OCI-LY1 (cell line): ENCODE data around the gene NLN.

Experiments used
- H2AFZ ChIP-seq: fragments of 200-600 bp; sonication (generic), shearing (Covaris generic); 2 replicates; pipeline ENCODE4 v1.6.0; 2014; ENCODE audit warnings: antibody characterized with exemption, mild to moderate bottlenecking, low read length
- H3F3A ChIP-seq: fragments of 200-600 bp; sonication (generic), shearing (Covaris generic); 2 replicates; pipeline ENCODE4 v1.6.0; 2014; ENCODE audit warnings: mild to moderate bottlenecking, antibody characterized with exemption, low read length, moderate library complexity; ENCODE audit not compliant: insufficient read depth
- H3K27ac ChIP-seq: fragments of 200-600 bp; sonication (generic); 2 replicates; pipeline ENCODE4 v1.5.1; 2014; ENCODE audit warnings: low read length, mixed run types, mild to moderate bottlenecking, low read depth; ENCODE audit not compliant: poor library complexity, severe bottlenecking
- H3K27me3 ChIP-seq: fragments of 200-600 bp; sonication (generic); 2 replicates; pipeline ENCODE4 v1.6.0; 2014; ENCODE audit warnings: antibody characterized with exemption, mild to moderate bottlenecking, low read length, moderate library complexity; ENCODE audit not compliant: insufficient read depth
- H3K36me3 ChIP-seq: fragments of 200-600 bp; sonication (generic); 2 replicates; pipeline ENCODE4 v1.6.1; 2014; ENCODE audit warnings: mild to moderate bottlenecking, antibody characterized with exemption, low read length, moderate library complexity, mixed read lengths; ENCODE audit not compliant: insufficient read depth
- H3K4me1 ChIP-seq: fragments of 200-600 bp; sonication (generic); 2 replicates; pipeline ENCODE4 v1.5.1; 2014; ENCODE audit warnings: mild to moderate bottlenecking, low read length, moderate library complexity; ENCODE audit not compliant: insufficient read depth, severe bottlenecking
- H3K4me2 ChIP-seq: fragments of 200-600 bp; sonication (generic), shearing (Covaris generic); 2 replicates; pipeline ENCODE4 v1.6.1; 2014; ENCODE audit warnings: low read length
- H3K4me3 ChIP-seq: fragments of 200-600 bp; sonication (generic); 2 replicates; pipeline ENCODE4 v1.5.1; 2014; ENCODE audit warnings: low read length, low read depth, mild to moderate bottlenecking, mixed read lengths; ENCODE audit not compliant: poor library complexity, severe bottlenecking
- H3K79me2 ChIP-seq: fragments of 200-600 bp; shearing (Covaris generic); 2 replicates; pipeline ENCODE4 v1.6.1; 2016; ENCODE audit warnings: mixed run types, low read length, mixed read lengths; ENCODE audit not compliant: insufficient read depth
- H3K9ac ChIP-seq: fragments of 200-600 bp; sonication (generic), shearing (Covaris generic); 2 replicates; pipeline ENCODE4 v1.6.1; 2014; ENCODE audit warnings: mild to moderate bottlenecking, low read length, mixed read lengths
- H3K9me2 ChIP-seq: fragments of 200-600 bp; sonication (generic), shearing (Covaris generic); 2 replicates; pipeline ENCODE4 v1.6.1; 2014; ENCODE audit warnings: low read depth, mild to moderate bottlenecking, low read length, mixed read lengths
- H3K9me3 ChIP-seq: fragments of 200-600 bp; shearing (Covaris generic); 2 replicates; pipeline ENCODE4 v1.6.1; 2014; ENCODE audit warnings: low read length, mixed read lengths
- H4K20me1 ChIP-seq: fragments of 200-600 bp; sonication (generic), shearing (Covaris generic); 2 replicates; pipeline ENCODE4 v1.6.0; 2016; ENCODE audit warnings: mild to moderate bottlenecking, low read length; ENCODE audit not compliant: insufficient read depth
- EZH2 ChIP-seq: fragments of 200-600 bp; sonication (generic), shearing (Covaris generic); IDR thresholded peaks from 2 replicates; pipeline ENCODE4 v1.8.0; 2017; ENCODE audit warnings: borderline replicate concordance, mixed run types, mild to moderate bottlenecking, antibody characterized with exemption, low read length, moderate library complexity, mixed read lengths
- TF ChIP-seq, protein P1 (sequence below): fragments of 200-600 bp; sonication (generic), shearing (Covaris generic); IDR thresholded peaks from 2 replicates; pipeline ENCODE4 v1.5.1; 2017; ENCODE audit warnings: mild to moderate bottlenecking, antibody characterized with exemption, low read length, moderate library complexity, mixed read lengths

Gene NLN

DNA sequence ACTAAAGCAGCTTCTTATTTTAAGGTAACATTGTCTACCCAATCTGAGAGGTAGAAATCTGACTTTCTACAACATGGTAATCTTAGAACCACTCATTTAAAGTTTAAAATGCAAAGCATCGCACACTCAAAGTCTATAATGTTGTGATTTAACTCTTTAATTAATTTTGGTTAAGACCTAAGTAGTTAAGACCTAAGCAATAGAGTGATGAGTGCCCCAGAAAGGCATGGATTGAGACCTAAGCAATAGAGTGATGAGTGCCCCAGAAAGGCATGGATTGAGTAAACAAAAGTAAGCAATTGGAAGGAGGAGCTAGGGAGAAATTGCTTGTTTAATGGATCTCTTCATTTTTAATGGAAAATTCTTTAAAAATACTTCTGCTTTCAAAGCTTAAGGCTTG is 86.8 kb downstream of the NLN start:
- no peak for TF ChIP-seq EZH2
- TF ChIP-seq, protein P1, sequence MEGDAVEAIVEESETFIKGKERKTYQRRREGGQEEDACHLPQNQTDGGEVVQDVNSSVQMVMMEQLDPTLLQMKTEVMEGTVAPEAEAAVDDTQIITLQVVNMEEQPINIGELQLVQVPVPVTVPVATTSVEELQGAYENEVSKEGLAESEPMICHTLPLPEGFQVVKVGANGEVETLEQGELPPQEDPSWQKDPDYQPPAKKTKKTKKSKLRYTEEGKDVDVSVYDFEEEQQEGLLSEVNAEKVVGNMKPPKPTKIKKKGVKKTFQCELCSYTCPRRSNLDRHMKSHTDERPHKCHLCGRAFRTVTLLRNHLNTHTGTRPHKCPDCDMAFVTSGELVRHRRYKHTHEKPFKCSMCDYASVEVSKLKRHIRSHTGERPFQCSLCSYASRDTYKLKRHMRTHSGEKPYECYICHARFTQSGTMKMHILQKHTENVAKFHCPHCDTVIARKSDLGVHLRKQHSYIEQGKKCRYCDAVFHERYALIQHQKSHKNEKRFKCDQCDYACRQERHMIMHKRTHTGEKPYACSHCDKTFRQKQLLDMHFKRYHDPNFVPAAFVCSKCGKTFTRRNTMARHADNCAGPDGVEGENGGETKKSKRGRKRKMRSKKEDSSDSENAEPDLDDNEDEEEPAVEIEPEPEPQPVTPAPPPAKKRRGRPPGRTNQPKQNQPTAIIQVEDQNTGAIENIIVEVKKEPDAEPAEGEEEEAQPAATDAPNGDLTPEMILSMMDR = no peak
- no peaks in the 10 kb centered on the region for H3K9me2 ChIP-seq
- no peak overlapping the region for H3K4me2 ChIP-seq
- H3K36me3 ChIP-seq = peaks cover 27% of the 10 kb centered on the region; the same call in 1 of the 2 replicates
- no peak overlapping the region for H3K4me3 ChIP-seq
- no peak overlapping the region for H3K27ac ChIP-seq
- H3K9me3 ChIP-seq = no peaks in the 10 kb centered on the region
- H3K79me2 ChIP-seq = no peaks in the 10 kb centered on the region
- H3K4me1 ChIP-seq = peaks cover 10% of the 10 kb centered on the region
- no peaks in the 10 kb centered on the region for H4K20me1 ChIP-seq
- no peak overlapping the region for H2AFZ ChIP-seq
- H3K9ac ChIP-seq = no peak overlapping the region
- H3K27me3 ChIP-seq = no peaks in the 10 kb centered on the region
- H3F3A ChIP-seq = no peaks in the 10 kb centered on the region

DNA sequence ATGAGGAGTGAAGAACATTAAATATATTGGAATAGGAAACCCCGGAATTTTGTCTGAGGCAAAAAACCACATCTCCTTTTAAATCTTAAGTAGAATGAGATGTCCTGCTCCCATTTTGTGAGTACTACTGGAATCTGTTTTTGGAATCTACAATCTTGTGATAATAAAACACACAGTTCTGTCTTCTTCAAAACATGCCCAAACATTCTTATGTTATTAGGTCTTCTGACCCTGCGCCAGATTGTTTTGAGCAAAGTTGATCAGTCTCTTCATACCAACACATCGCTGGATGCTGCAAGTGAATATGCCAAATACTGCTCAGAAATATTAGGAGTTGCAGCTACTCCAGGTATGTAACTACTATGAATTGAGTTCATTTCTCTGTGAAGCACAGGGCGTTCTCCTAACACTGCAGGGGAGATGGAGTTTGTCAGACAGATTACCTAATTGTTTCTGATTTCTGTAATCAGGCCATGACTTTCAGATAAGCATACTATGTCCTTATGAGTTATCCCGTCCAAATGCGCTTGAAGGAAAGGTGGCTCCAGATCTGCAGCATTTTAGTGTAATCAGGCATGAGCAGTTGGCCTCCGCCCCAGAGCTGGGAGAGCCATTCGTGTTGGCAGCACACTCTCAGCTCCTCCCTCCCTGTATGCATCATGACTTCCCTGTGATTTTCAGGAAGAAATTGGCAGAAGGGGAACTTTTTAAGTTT is 88.0 kb downstream of the NLN start:
- Histone ChIP-seq H3K36me3 (peaks cover 20% of the 10 kb centered on the region; the same call in 1 of the 2 replicates), H4K20me1 (no peaks in the 10 kb centered on the region), H3K9me2 (no peaks in the 10 kb centered on the region), H3K4me1 (peaks cover 10% of the 10 kb centered on the region), H2AFZ (no peak overlapping the region), H3K4me3 (no peak overlapping the region), H3K27me3 (no peaks in the 10 kb centered on the region), H3K4me2 (no peak overlapping the region), H3K9me3 (no peaks in the 10 kb centered on the region), H3K79me2 (no peaks in the 10 kb centered on the region), H3K9ac (no peak overlapping the region), H3K27ac (no peak overlapping the region), H3F3A (no peaks in the 10 kb centered on the region)
- TF ChIP-seq EZH2 = no peak
- TF ChIP-seq, protein P1 = no peak

DNA sequence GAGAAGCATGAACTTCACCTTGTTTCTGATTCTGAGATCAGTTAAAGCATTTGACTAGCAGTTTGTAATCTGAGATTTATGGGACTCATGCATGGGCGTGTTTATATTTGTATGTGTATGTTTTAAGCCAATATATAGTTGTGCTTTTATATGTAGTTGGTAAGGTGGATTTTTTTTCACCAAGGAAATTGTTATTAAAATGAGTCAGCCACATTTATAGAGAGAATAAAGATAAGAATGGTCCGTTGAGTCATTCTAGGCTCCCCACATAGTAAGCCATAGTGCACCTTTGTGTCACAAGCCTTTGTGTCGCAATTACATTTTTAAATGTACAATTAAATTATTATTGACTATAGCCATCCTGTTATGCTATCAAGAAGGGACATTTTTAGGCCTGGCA is 89.0 kb downstream of the NLN start:
- Histone ChIP-seq H3K9me3 (no peaks in the 10 kb centered on the region), H3K36me3 (peaks cover 20% of the 10 kb centered on the region; the same call in 1 of the 2 replicates), H3K79me2 (no peaks in the 10 kb centered on the region), H2AFZ (no peak overlapping the region), H3F3A (no peaks in the 10 kb centered on the region), H3K27ac (no peak overlapping the region), H3K9ac (no peak overlapping the region), H3K4me2 (no peak overlapping the region), H3K27me3 (no peaks in the 10 kb centered on the region), H3K4me3 (no peak overlapping the region), H4K20me1 (no peaks in the 10 kb centered on the region), H3K9me2 (no peaks in the 10 kb centered on the region), H3K4me1 (peaks cover 10% of the 10 kb centered on the region)
- no peak for TF ChIP-seq EZH2
- TF ChIP-seq, protein P1 = no peak
